NCI-H226 (cell line): ENCODE results near the gene NAA40.

Experiments
- DNase-seq: peaks from one replicate; pipeline ENCODE4 v3.0.0-alpha.2; 2015

The NAA40 gene

DNA sequence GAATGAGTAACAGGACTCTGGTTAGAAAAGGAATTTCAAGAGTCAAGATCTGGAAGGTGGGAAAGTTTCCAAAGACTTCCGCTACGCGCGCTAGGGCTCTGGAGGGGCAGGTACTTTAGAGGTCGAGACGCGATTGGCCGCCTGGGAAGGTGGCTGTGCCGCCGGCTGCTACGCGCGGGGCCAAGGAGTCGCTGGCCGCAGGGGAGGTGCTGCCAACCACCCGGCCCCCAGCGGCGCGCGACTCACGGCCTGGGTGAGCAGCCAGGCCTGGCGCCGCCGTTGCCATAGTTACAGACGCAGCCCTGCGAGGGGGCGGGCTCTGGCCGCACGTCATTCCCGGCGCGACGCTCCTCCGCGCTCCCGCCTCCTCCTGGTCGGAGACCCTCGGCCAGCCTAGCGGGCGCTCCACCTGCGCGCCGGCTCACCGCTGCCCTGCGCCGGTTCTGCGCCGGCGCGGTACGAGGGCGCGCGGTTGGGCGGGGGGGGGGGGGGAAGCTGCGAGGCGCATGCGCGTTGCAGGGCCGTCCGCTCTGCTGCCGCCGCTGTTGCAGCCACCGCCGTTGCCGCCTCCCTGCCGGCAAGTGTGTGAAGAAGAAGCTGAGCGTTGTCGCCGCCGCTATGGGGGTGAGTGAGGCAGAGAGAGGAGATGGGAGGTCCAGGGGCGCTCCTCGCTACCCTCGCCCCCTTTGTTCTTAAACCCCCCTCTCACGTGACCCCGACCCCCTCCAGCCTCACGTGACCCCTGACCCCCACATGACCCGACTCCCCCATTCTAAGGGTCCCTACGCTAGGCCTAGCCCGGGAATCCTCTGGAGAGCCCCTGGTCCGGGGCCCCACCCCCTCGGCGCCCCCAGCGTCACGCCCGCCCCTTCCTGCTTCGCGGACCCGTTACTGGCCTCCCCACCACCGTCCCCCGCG, at the start of gene NAA40:
TSS of gene NAA40 (plus strand) at position 524 of the 918 bp plus-strand sequence. CDS start at position 619, 95 bp downstream.
- peak; percentile 98 for DNase-seq

- no peak for DNase-seq
Observed at GRCh38 chr11:63889344-63889743, 49.5 kb upstream of the NAA40 start.

DNA sequence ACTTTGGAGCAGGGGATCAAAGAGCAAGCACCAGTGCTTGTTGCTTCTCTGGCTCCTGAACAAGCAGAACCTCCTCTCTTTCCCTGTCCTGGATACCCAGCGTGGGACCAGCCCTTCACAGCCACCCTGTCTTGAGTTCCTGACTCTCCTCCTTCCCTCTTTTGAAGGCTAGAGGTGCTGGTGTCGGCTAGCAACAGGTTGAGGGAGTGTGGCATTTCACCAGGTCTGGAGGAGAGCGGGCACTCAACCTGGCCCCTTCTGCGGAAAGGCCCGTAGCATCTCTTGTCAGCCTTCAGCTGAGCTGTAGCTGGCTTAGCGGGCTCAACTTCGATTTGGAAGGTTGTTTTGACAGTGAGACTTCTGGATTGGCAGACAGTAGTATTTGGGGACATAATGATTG, 48.4 kb upstream of the NAA40 start:
- no peak for DNase-seq

DNA sequence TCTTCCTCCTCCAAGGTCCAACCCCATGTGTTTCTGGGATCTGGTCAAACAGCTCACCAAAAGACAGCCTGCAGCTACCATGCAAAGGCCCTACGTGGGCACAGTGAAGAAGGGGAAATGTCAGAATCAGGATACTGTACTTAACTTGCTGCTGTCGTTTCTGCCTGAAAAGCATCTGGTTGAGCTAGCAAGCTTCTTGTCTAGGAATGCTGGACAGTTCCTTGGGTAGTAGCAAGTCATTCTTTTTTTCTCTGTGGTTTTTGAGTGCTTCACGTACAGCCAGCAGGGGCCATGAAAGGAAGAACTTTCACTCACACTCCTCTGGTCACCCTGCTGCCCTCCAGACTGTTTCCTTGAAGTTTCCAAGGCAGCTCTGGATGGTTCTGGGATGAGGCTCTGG, 46.6 kb upstream of the NAA40 start:
- no peak for DNase-seq

- DNase-seq: no peak
Observed at GRCh38 chr11:63893355-63893754, 45.4 kb upstream of the NAA40 start.

DNA sequence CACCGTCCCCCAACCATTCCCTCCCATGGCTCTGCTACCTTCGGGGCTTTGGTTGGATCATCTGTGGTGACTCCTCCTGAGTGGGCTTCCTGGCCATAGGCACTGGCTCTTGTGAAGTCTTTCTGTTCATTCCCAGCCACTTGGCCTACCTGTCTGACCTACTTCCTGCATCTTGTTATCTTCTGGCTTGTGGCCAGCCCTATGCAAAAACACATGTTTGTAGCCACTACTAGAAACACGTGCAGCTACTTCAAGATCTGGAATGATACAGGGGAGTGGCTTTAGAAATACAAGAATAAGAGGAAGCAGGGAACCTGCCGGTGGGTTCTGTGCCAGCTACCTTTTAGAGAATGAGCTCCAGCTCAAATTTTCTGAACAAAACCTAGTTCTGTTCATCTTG, 42.7 kb upstream of the NAA40 start:
- DNase-seq: no peak

- no peak for DNase-seq
Observed at GRCh38 chr11:63897459-63898146, 41.2 kb upstream of the NAA40 start.

GRCh38 chr11:63901660-63902059, 37.1 kb upstream of the NAA40 start:
- DNase-seq: no peak

DNA sequence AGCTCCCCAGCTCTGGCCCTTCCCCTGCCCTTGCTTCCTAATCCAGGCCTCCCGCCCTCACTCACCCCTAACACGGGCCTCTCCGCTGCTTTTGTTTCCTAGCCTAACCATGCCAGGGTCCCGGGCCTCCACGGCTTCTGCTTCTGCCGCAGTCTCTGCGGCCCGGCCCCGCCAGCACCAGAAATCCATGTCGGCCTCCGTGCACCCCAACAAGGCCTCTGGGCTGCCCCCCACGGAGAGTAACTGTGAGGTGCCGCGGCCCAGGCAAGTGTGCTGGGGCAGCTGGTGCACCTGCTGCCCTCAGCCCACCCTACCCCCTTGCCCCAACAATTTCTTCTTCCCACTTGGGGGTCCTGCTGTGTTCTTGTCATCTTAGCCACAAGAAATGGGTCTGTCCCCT, 34.9 kb upstream of the NAA40 start:
- DNase-seq: no peak

DNA sequence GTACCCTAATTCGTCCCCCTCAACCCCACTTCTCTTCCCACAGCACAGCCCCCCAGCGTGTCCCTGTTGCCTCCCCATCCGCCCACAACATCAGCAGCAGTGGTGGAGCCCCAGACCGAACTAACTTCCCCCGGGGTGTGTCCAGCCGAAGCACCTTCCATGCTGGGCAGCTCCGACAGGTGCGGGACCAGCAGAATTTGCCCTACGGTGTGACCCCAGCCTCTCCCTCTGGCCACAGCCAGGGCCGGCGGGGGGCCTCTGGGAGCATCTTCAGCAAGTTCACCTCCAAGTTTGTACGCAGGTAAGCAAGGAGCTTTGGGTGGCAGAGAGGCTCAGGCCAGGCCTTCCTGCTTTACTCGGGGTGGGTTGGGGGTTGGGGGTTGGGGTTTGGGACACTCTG, 34.1 kb upstream of the NAA40 start:
- no peak for DNase-seq

DNA sequence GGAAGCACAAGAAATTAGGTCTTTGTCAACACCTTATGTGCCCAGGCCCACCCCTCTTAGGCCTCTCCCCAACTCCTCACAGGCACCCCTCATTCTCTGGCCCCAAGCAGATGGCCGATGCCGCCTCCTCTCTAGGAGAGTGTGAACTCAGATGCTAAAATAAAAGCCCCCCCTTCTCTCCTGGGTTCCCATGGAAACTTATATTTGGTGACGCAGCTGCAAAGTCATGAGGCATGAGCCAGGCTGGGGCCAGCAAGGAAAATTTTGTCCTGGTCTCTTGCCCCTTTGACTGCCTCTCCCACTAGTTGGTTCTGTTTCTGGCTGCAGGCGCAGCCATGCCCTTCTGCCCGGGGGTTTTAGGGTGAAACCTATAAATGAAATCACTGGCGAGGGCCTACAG, 33.6 kb upstream of the NAA40 start:
- DNase-seq: no peak

DNA sequence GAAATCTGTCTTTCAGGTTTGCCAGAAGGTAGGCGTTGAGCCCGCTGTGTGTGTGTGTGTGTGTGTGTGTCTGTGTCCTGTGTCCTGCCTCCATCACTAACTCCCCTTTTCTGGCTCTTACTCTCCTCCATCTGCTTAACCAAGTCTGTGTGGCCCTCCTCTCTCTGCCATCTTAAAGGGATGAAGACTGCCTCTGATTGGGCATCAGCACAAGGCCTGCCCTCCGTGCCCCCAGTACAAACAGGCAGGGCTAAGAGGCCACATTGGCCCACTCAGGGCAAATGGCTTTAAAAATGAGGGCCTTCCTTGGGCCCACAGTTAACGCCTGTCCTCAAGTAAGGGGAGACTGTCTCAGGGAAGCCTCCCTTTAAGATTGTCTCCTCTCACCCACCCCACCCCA, 32.7 kb upstream of the NAA40 start:
- no peak for DNase-seq

DNA sequence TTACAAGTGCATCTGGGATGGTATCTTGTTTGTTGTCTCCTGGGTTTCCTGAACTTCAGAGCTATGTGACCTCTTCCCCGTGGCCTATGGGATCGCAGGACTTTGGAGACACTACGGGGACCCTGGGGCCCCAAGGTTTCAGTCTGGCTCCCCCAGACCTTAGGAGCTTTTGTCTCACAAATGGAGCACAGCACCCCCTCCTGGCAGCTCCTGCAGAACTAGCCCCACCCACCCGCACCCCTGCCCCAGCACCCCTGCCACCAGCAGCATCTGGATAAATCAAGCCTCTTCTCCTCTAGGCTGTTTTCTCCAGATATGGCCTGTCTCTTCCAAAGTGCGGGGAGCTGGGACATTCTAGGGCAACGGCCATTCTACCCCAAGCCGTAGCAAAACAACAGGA, 32.2 kb upstream of the NAA40 start:
- DNase-seq: no peak

GRCh38 chr11:63907063-63907462, 31.7 kb upstream of the NAA40 start:
- DNase-seq: no peak

DNA sequence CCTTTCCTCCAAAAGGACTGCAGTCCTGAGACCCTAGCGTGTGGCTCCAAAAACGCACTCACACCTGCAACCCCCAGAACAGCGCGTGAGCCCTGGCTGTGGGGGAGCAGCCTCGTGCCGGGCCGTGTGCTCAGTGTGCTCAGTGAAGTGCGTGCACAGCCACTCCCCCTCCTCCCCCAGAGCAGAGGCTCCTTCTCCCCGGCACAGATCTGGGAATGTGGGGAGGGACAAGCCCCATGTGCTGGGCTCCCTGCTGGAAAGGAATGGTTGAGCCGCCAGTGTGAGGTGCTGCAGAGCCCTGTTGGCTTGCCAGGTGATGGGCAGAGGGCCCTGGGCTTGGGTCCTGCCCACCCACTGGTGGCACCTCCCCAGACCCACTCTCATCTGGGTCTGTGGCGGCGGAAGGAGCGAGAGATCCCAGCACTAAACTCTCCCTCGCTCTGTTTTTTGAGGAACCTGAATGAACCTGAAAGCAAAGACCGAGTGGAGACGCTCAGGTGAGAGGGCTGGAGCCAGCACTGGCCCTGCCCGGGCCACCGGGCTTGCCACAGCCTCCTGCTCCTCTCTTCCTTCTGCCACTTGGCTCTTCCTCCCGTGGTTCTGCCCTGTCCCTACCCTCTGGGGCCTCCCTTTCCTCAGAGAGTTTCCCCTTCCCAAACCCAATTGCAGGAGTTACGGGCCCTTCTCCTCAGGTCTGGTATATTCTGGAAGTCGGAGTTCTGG, 30.8 kb upstream of the NAA40 start:
- no peak for DNase-seq

- DNase-seq: no peak
Observed at GRCh38 chr11:63908631-63909401, 30.0 kb upstream of the NAA40 start.

GRCh38 chr11:63909591-63910506, 29.0 kb upstream of the NAA40 start:
- no peak for DNase-seq

- no peak for DNase-seq
Observed at GRCh38 chr11:63910675-63911074, 28.1 kb upstream of the NAA40 start.

GRCh38 chr11:63911440-63911839, 27.4 kb upstream of the NAA40 start:
- DNase-seq: no peak

DNA sequence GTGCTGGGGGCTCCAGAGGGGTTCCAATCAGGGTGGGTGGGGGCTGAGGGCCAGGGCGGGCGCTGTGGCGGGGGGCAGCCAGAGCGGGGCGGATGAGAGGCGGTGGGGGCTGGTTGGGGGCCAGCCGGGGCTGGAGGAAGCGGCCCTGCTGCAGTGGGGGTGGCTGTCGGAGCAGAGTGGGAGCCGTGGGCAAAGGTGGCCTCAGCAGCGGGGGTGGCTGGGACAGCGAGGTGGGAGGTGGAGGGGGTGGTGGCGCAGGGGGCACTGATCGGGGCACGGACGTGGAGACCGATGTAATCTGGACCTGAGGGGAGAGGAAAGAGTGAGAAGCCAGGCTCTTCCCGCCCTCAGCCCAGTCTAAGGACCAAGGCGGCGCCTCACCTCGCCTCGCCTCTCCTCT, 26.9 kb upstream of the NAA40 start:
- no peak for DNase-seq

- DNase-seq: no peak
Observed at GRCh38 chr11:63912678-63913077, 26.1 kb upstream of the NAA40 start.
